DOHH2 (cell line): Measurements from ENCODE around the gene PMVK.

ENCODE experiments used
- H3F3A ChIP-seq: fragments of 200-600 bp; sonication (generic), shearing (Covaris generic); 2 replicates; pipeline ENCODE4 v1.6.0; 2016; ENCODE audit warnings: antibody characterized with exemption, mild to moderate bottlenecking; ENCODE audit not compliant: control insufficient read depth, insufficient read depth
- H3K27ac ChIP-seq: fragments of 200-600 bp; sonication (generic); 2 replicates; pipeline ENCODE4 v1.5.1; 2014; ENCODE audit warnings: low read depth, mild to moderate bottlenecking, low read length, moderate library complexity
- H3K27me3 ChIP-seq: fragments of 200-600 bp; sonication (generic); 2 replicates; pipeline ENCODE4 v1.6.1; 2014; ENCODE audit warnings: mild to moderate bottlenecking, low read length, mixed read lengths; ENCODE audit not compliant: control insufficient read depth
- H3K36me3 ChIP-seq: fragments of 200-600 bp; sonication (generic); 2 replicates; pipeline ENCODE4 v1.6.1; 2014; ENCODE audit warnings: mild to moderate bottlenecking, low read length, moderate library complexity, mixed read lengths; ENCODE audit not compliant: control insufficient read depth
- H3K4me1 ChIP-seq: fragments of 200-600 bp; sonication (generic); 2 replicates; pipeline ENCODE4 v1.6.1; 2014; ENCODE audit warnings: mild to moderate bottlenecking, low read length, mixed read lengths; ENCODE audit not compliant: control insufficient read depth
- H3K4me2 ChIP-seq: fragments of 200-600 bp; sonication (generic); 2 replicates; pipeline ENCODE4 v1.6.0; 2014; ENCODE audit warnings: mild to moderate bottlenecking, low read length, moderate library complexity
- H3K4me3 ChIP-seq: fragments of 200-600 bp; sonication (generic); 2 replicates; pipeline ENCODE4 v1.5.1; 2014; ENCODE audit warnings: mild to moderate bottlenecking, low read length, mixed read lengths
- H3K79me2 ChIP-seq: fragments of 200-600 bp; sonication (generic); 2 replicates; pipeline ENCODE4 v1.6.1; 2014; ENCODE audit warnings: mild to moderate bottlenecking, low read length, mixed read lengths; ENCODE audit not compliant: control insufficient read depth
- H3K9me2 ChIP-seq: fragments of 200-600 bp; sonication (generic); replicated peaks from 2 replicates; pipeline ENCODE4 v1.6.1; 2014; ENCODE audit warnings: mild to moderate bottlenecking, low read length, mixed read lengths; ENCODE audit not compliant: control insufficient read depth
- H3K9me3 ChIP-seq: fragments of 200-600 bp; sonication (generic); 2 replicates; pipeline ENCODE4 v1.6.1; 2014; ENCODE audit warnings: antibody characterized with exemption, low read length, mixed read lengths; ENCODE audit not compliant: control insufficient read depth, insufficient read depth
- H4K20me1 ChIP-seq: fragments of 200-600 bp; sonication (generic); 2 replicates; pipeline ENCODE4 v1.6.0; 2014; ENCODE audit warnings: low read depth, mild to moderate bottlenecking, antibody characterized with exemption, low read length, moderate library complexity; ENCODE audit not compliant: control insufficient read depth, insufficient read depth
- EZH2phosphoT487 ChIP-seq: fragments of 200-600 bp; sonication (generic); IDR thresholded peaks from 2 replicates; pipeline ENCODE4 v1.6.1; 2017; ENCODE audit warnings: borderline replicate concordance, mild to moderate bottlenecking, antibody characterized with exemption, low read length, moderate library complexity, mixed read lengths
- TF ChIP-seq, protein P1 (sequence below): fragments of 200-600 bp; sonication (generic); IDR thresholded peaks from one replicate; pipeline ENCODE4 v1.5.1; 2014; ENCODE audit warnings: antibody characterized with exemption, mild to moderate bottlenecking, low read depth, low read length; ENCODE audit not compliant: poor library complexity, severe bottlenecking

Gene PMVK

GRCh38 chr1:154957091-154957657, 20.7 kb upstream of the PMVK start:
- Histone ChIP-seq H3K9me3 (no peaks in the 10 kb centered on the region), H3K4me1 (peaks cover 57% of the 10 kb centered on the region), H3F3A (peaks cover 8% of the 10 kb centered on the region), H3K79me2 (peaks cover 59% of the 10 kb centered on the region), H3K9me2 (no peaks in the 10 kb centered on the region), H3K36me3 (peaks cover 30% of the 10 kb centered on the region), H3K27me3 (no peaks in the 10 kb centered on the region), H3K27ac (no peak overlapping the region; the same call in 1 of the 2 replicates), H3K4me2 (no peak overlapping the region), H4K20me1 (no peaks in the 10 kb centered on the region), H3K4me3 (no peak overlapping the region)
- TF ChIP-seq, protein P1, sequence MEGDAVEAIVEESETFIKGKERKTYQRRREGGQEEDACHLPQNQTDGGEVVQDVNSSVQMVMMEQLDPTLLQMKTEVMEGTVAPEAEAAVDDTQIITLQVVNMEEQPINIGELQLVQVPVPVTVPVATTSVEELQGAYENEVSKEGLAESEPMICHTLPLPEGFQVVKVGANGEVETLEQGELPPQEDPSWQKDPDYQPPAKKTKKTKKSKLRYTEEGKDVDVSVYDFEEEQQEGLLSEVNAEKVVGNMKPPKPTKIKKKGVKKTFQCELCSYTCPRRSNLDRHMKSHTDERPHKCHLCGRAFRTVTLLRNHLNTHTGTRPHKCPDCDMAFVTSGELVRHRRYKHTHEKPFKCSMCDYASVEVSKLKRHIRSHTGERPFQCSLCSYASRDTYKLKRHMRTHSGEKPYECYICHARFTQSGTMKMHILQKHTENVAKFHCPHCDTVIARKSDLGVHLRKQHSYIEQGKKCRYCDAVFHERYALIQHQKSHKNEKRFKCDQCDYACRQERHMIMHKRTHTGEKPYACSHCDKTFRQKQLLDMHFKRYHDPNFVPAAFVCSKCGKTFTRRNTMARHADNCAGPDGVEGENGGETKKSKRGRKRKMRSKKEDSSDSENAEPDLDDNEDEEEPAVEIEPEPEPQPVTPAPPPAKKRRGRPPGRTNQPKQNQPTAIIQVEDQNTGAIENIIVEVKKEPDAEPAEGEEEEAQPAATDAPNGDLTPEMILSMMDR: no peak
- TF ChIP-seq EZH2phosphoT487: no peak

DNA sequence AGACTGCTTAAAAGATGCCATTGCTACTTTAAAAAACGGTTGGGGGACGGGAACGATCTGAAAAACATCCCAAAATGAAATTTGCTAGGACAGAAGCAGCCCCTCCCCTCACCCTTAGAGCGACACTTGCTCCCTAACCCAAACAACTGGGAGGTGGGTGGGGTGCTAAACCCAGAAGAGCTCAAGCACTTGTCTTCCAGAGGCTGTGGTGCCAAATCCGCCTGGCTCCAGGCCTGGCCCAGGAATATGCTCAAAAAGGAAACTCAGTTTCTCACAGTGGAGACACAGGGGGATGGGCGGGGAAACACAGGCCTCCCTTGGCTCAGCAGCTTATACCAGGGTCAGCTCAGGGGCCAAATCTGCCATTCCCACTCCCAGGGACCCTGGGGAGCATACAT, 20.0 kb upstream of the PMVK start:
- Histone ChIP-seq H3K9me3 (no peaks in the 10 kb centered on the region), H3F3A (peaks cover 8% of the 10 kb centered on the region), H3K4me3 (peak overlapping the region; percentile 90), H3K36me3 (peaks cover 29% of the 10 kb centered on the region), H3K4me1 (peaks cover 63% of the 10 kb centered on the region), H3K27ac (peak overlapping the region; percentile 93), H3K9me2 (no peaks in the 10 kb centered on the region), H3K79me2 (peaks cover 57% of the 10 kb centered on the region), H3K4me2 (peak overlapping the region; percentile 81), H4K20me1 (no peaks in the 10 kb centered on the region), H3K27me3 (no peaks in the 10 kb centered on the region)
- TF ChIP-seq, protein P1: no peak
- no peak for TF ChIP-seq EZH2phosphoT487

DNA sequence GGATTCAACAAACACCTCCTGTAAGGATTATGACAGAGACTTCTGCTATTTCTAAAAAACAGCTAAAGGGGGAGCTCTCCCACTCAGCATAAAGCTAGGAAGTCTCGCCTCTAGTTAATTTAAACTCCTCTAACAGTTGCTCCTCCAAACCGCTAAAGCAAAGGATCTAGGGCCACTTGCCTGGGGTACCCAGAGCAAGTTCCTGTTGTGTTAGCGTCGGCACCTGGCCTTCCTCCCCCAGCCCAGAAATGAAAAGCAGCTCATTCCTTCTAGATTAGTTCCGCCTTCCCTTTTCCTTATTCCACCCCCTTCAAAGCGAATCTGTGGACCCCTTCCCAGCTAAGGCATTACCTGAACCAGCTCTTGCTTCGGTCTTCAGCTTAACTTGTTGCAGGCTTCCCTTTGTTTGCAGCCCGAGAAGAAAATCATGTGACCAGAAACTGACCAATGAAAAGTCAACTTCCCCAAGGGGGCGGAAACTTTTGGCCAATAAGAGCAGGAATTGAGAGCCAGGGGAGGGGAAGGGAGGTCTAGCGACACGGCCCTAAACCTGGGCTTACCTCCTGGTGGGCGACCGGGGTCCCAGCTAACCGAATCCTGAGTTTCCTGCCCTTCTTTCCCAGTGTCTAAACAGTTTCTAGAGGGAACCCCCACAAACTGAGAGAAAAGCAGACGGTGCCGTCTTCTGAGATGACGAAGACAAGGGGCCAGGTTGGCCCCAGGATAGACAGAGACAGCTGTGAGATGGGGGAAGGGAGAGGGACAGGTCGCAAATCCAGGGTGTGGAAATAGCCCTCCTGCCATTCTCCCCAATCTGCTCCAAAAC, 19.4 kb upstream of the PMVK start, which contains the start of gene PBXIP1:
TSS of gene PBXIP1 (minus strand) at position 382 of the 826 bp plus-strand sequence. CDS start 2,378 bp downstream, outside the sequence.
- H3K4me3 ChIP-seq: peak within 1 kb of the TSS; percentile 90
- no peaks in the 10 kb centered on the region for H3K9me3 ChIP-seq
- TF ChIP-seq, protein P1: peak; percentile 61
- no peak for TF ChIP-seq EZH2phosphoT487
- peaks cover 8% of the 10 kb centered on the region for H3F3A ChIP-seq
- peaks cover 68% of the 10 kb centered on the region for H3K4me1 ChIP-seq
- H3K79me2 ChIP-seq: peaks cover 52% of the 10 kb centered on the region
- peak within 1 kb of the TSS; percentile 93 for H3K27ac ChIP-seq
- H3K4me2 ChIP-seq: peak within 1 kb of the TSS; percentile 81
- no peaks in the 10 kb centered on the region for H4K20me1 ChIP-seq
- H3K27me3 ChIP-seq: no peaks in the 10 kb centered on the region
- peaks cover 33% of the 10 kb centered on the region for H3K36me3 ChIP-seq
- H3K9me2 ChIP-seq: no peaks in the 10 kb centered on the region
